HFF-Myc (cell line): ENCODE measurements around the gene LIN37.
"Not testable (repeated sequence)": the region's sequence is repeated elsewhere in the genome, so short reads cannot be mapped to it uniquely, and the experiment has no call there.

Experiments
- DNase-seq: peaks from one replicate; pipeline ENCODE4 v3.0.0-alpha.2; 2011; ENCODE audit warnings: low read depth; ENCODE audit errors: extremely low read depth
- H3K4me3 ChIP-seq: replicated peaks from 2 replicates; pipeline ENCODE4 v1.5.1; 2011; ENCODE audit warnings: low read depth, mild to moderate bottlenecking, control low read depth, low read length
- CTCF ChIP-seq: IDR thresholded peaks from 2 replicates; pipeline ENCODE4 v1.5.1; 2012; ENCODE audit warnings: mild to moderate bottlenecking, low read depth, low read length, control low read depth; ENCODE audit errors: missing control alignments

Gene LIN37

GRCh38 chr19:35790981-35791813, 42.8 kb downstream of the LIN37 start:
- no peak overlapping the region for H3K4me3 ChIP-seq
- no peak for DNase-seq
- TF ChIP-seq CTCF, result peak; percentile 10

GRCh38 chr19:35791814-35792279, 43.5 kb downstream of the LIN37 start:
- no peak for TF ChIP-seq CTCF
- DNase-seq, result no peak
- H3K4me3 ChIP-seq, result no peak overlapping the region

GRCh38 chr19:35792312-35792711, 43.9 kb downstream of the LIN37 start:
- no peak for TF ChIP-seq CTCF
- no peak overlapping the region for H3K4me3 ChIP-seq
- DNase-seq, result no peak

GRCh38 chr19:35792888-35793287, 44.5 kb downstream of the LIN37 start:
- H3K4me3 ChIP-seq, result no peak overlapping the region
- DNase-seq, result no peak
- no peak for TF ChIP-seq CTCF

GRCh38 chr19:35793381-35794165, 45.2 kb downstream of the LIN37 start:
- TF ChIP-seq CTCF, result no peak
- no peak for DNase-seq

GRCh38 chr19:35795564-35795963, 47.2 kb downstream of the LIN37 start:
- DNase-seq, H3K4me3 ChIP-seq: not testable (repeated sequence)

More at GRCh38 chr19:35793381-35794165, 45.2 kb downstream of the LIN37 start:
- H3K4me3 ChIP-seq, result no peak overlapping the region
